ENCODE results near the gene OR6C6. TPM values are rescaled to one million over a fixed set of nuclear protein-coding genes. Genes with fewer than 3 reads are reported as not detected.

The OR6C6 gene
- total RNA-seq, 4 donors from 2014 or later, result not detected

- H3K4me3 ChIP-seq (ENCODE audit: low read depth, poor library complexity, severe bottlenecking), result no peak overlapping the region
- DNase-seq (ENCODE audit: low spot score in 2 of 2), result no peak
- 59 to 65% methylated on average over 1 of the region's 1 CpG for WGBS, 2 donors
- intact Hi-C loops (cut with DNase I; ENCODE audit: low total_unique reads), result no loop called here
- TF ChIP-seq POLR2A (IDR thresholded peaks at IDR 0.05), result no peak
- TF ChIP-seq, protein P1, sequence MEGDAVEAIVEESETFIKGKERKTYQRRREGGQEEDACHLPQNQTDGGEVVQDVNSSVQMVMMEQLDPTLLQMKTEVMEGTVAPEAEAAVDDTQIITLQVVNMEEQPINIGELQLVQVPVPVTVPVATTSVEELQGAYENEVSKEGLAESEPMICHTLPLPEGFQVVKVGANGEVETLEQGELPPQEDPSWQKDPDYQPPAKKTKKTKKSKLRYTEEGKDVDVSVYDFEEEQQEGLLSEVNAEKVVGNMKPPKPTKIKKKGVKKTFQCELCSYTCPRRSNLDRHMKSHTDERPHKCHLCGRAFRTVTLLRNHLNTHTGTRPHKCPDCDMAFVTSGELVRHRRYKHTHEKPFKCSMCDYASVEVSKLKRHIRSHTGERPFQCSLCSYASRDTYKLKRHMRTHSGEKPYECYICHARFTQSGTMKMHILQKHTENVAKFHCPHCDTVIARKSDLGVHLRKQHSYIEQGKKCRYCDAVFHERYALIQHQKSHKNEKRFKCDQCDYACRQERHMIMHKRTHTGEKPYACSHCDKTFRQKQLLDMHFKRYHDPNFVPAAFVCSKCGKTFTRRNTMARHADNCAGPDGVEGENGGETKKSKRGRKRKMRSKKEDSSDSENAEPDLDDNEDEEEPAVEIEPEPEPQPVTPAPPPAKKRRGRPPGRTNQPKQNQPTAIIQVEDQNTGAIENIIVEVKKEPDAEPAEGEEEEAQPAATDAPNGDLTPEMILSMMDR (IDR thresholded peaks at IDR 0.05), result no peak
Observed at GRCh38 chr12:55246159-55246558, 50.2 kb downstream of the OR6C6 start.

DNA sequence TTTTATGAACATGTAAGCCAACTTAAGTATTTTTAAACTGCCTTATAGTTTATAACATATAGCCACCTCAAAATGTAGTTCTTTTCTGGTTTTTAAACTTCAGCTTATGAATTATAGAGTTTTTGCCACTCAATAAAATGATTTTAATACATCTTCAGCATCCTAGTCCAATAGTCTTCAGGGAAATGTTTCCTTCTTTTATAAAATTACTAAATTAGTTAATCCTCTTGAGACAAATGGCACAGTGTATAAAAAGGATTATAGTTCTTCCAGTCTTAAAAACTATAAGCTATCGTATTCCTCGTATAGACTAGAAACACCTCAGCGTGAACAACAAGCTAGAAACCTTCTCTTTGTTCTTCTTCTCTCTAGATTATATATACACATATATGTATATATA is 52.1 kb downstream of the OR6C6 start, which contains the start of gene OR6C74:
Gene OR6C74, plus strand, starts transcription at position 301 of the 400 bp plus-strand sequence. CDS start 2,679 bp downstream, outside the sequence.
- H3K4me3 ChIP-seq (ENCODE audit: low read depth, poor library complexity, severe bottlenecking), result no peak within 1 kb of the TSS
- intact Hi-C loops (cut with DNase I; ENCODE audit: low total_unique reads), result no loop called here
- WGBS, 2 donors, result 88 to 93% methylated on average over 3 of the region's 3 CpGs
- TF ChIP-seq, protein P1 (IDR thresholded peaks at IDR 0.05), result no peak
- no peak for TF ChIP-seq POLR2A (IDR thresholded peaks at IDR 0.05)
- DNase-seq (ENCODE audit: low spot score in 2 of 2), result no peak

Other genes with a start within 250 kb of the OR6C6 start
- gene OR9K2, start 170.2 kb downstream of the OR6C6 start, total RNA-seq, result not detected
- gene OR10A7, start 75.5 kb downstream of the OR6C6 start, total RNA-seq, result not detected
- not detected for gene OR6C74, start 52.0 kb downstream of the OR6C6 start, total RNA-seq
- gene OR6C1, start 17.8 kb upstream of the OR6C6 start, total RNA-seq, result not detected
- not detected for gene OR6C3, start 34.2 kb upstream of the OR6C6 start, total RNA-seq
- not detected for gene OR6C75, start 66.4 kb upstream of the OR6C6 start, total RNA-seq
- gene OR6C65, start 104.0 kb upstream of the OR6C6 start, total RNA-seq, result not detected
- not detected for gene OR6C76, start 129.7 kb upstream of the OR6C6 start, total RNA-seq
- not detected for gene OR6C2, start 147.5 kb upstream of the OR6C6 start, total RNA-seq
- not detected for gene OR6C70, start 173.6 kb upstream of the OR6C6 start, total RNA-seq
- not detected for gene OR6C68, start 195.8 kb upstream of the OR6C6 start, total RNA-seq

Data from lower leg skin (tissue), 4 donors.